Heart left ventricle (tissue), 16 donors: ENCODE data around the gene CHERP. TPM values are rescaled to one million over a fixed set of nuclear protein-coding genes. Genes with fewer than 3 reads are reported as not detected.

ENCODE experiments used
- ATAC-seq, 4 donors: fragments of 200-7000 bp; cut with Tn5 transposase; one replicate each; pipeline ENCODE4 v1.9.1; 2020 to 2022; ENCODE audit warnings: moderate library complexity in 4 of 4, mild to moderate bottlenecking in 3 of 4, moderate number of reproducible peaks in 1 of 4
- DNase-seq, 5 donors: peaks; one replicate each; pipeline ENCODE4 v3.0.0-alpha.2; 2020
- H3K27ac ChIP-seq, 12 donors: fragments of 200-600 bp; sonication (generic) in 4 of 12; one replicate each; pipeline versions ENCODE4 v1.5.0 to v1.8.0; 2016 to 2022; ENCODE audit warnings: mild to moderate bottlenecking in 2 of 12
- H3K27me3 ChIP-seq, 9 donors: fragments of 200-600 bp; sonication (generic) in 2 of 9; one replicate each; pipeline versions ENCODE4 v1.5.1 to v1.8.0; 2016 to 2022; ENCODE audit warnings: mild to moderate bottlenecking in 3 of 9
- H3K36me3 ChIP-seq, 9 donors: fragments of 200-600 bp; sonication (generic) in 2 of 9; one replicate each; pipeline versions ENCODE4 v1.5.0 to v1.8.0; 2018 to 2022; ENCODE audit warnings: mild to moderate bottlenecking in 2 of 9
- H3K4me1 ChIP-seq, 12 donors: fragments of 200-600 bp; sonication (generic) in 4 of 12; one replicate each; pipeline versions ENCODE4 v1.5.0 to v1.8.0; 2016 to 2022; ENCODE audit warnings: mild to moderate bottlenecking in 3 of 12
- H3K4me3 ChIP-seq, 12 donors: fragments of 200-600 bp; sonication (generic) in 4 of 12; one replicate each; pipeline versions ENCODE4 v1.5.0 to v1.8.0; 2017 to 2022; ENCODE audit warnings: mild to moderate bottlenecking in 9 of 12, moderate library complexity in 4 of 12
- H3K9me3 ChIP-seq, 12 donors: fragments of 200-600 bp; sonication (generic) in 4 of 12; one replicate each; pipeline versions ENCODE4 v1.5.0 to v1.8.0; 2016 to 2022; ENCODE audit warnings: mild to moderate bottlenecking in 1 of 12
- POLR2A ChIP-seq, 2 donors: fragments of 450-650 bp; IDR thresholded peaks; one replicate each; pipeline ENCODE4 v1.6.1; 2017; ENCODE audit warnings: antibody characterized with exemption in 2 of 2, mild to moderate bottlenecking in 2 of 2, moderate library complexity in 2 of 2
- WGBS, 4 donors: extraction: QIAGEN DNeasy Blood & Tissue Kit in 2 of 4; methylation state at CpG; one replicate each; pipeline versions ENCODE4 v1.1.5 to v1.1.7; 2013 to 2018; 5-methylcytosine and 5-hydroxymethylcytosine counted together
- intact Hi-C, 10 donors: fragments of 100-400 bp; cut with DNase I; formaldehyde crosslinking; loops; one replicate each; pipeline versions ENCODE4 v1.11.1 to v1.14.2; 2022
- polyA plus RNA-seq, 2 donors: library from polyadenylated mRNA; stranded (reverse); fragments of 200-250 nt; gene quantifications; one replicate each; pipeline ENCODE4 v1.2.3, GENCODE V29; 2013
- total RNA-seq, 9 donors: library from RNA; depleted of rRNA in 2 of 9; stranded (reverse); fragments of >200 nt in 2 of 9; fragmentation: NEBNext Ultra II Directional in 3 of 9; extraction: Animal tissue kit (Norgen Biotek cat#: 25700) in 3 of 9; gene quantifications; one replicate each; pipeline versions ENCODE4 v1.1.0 to v1.2.4, GENCODE V29; 2016 to 2023
- TF ChIP-seq, protein P1 (sequence below), 12 donors: fragments of 200-600 bp; sonication (generic) in 4 of 12; IDR thresholded peaks; one replicate each; pipeline versions ENCODE4 v1.5.0 to v1.8.0; 2018 to 2022; ENCODE audit warnings: antibody characterized with exemption in 12 of 12, mild to moderate bottlenecking in 5 of 12
- donor health status: ischemic (EF 13 %, LVEDD 7.1; RV severe dilation, severe dysfunction).
- donor health status: healthy with polysubstance abuse.
- donor health status: DM: no; HTN: yes; CAD: no.
- donor health status: DM: no; HTN: no; CAD: no.
- donor health status: ischemic (EF 25% LVEDD 6.9; RV normal size, moderate dysfunction).
- donor health status: ischemic (EF 25% LVEDD 5.7; RV mildly dilated, moderate dysfunction).
- donor health status: healthy.
- donor health status: DM: yes; HTN: yes; CAD: no.
- donor health status: ischemic (EF 35%, LVEDD 5.7; RV mildly dilated, moderate dysfunction).
- donor health status: nonischemic (EF 11% LVEDD 7.7; RV severe dilation, severe dysfunction).
- donor health status: DM: yes; HTN: yes; CAD: no.
- donor health status: PGD.
- donor health status: ischemic (EF 29% LVEDD 5.4; RV normal size, mild dysfunction).
- donor health status: nonischemic (EF 23%, LVEDD 6.1; RV moderate dilation, normal function).

Gene CHERP
- total and polyA plus RNA-seq, 11 donors: 5.7 to 24.6 (median 16.1) TPM

DNA sequence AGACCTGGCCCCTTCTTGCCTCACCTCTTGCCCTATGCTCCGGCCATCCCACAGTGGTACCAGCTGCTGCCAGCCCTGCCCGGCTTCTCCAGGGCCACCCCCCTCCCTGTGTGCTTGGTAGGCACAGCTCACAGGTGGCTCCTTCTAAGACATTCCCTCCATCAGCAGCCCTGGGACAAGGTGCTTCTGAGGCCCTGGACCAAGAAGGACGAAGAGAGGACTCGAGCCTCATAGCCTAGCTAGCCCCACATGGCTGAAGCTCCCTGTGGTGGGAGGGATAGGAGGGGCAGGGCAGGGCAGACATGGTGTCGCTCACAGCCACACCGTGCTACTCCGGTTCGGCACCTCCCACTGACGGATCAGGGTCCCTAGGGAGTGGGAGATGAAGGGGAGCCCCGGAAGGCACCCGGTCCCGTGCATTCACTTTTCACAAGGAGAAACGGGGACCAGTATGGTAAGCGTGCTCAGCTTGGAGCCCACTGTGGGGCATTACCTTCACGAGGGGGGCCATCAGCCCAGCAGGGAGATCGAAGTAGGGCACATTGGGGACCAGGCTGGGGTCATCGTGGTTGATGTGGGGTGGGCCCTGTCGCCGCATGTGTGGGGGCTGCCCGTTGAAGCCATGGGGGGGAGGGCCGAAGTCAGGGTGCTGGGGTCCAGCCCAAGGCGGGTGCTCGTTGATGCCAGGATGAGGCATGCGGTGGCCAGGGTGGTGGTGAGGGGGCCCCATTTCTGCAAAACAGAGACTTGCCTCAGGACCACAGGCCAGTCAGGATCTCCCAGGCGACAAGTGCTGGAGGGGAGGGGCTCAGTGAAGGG is 19.5 kb downstream of the CHERP start:
- 92 to 95% (median 93%) methylated on average over 25 of the region's 25 CpGs for WGBS, 4 donors
- Histone ChIP-seq H3K9me3 (no peaks in the 10 kb centered on the region), H3K4me1 (no peaks in the 10 kb centered on the region), H3K36me3 (peaks cover 4 to 100% (median 100%) of the 10 kb centered on the region in 9 donors), H3K27me3 (no peaks in the 10 kb centered on the region), H3K4me3 (no peak overlapping the region), H3K27ac (no peak overlapping the region)
- TF ChIP-seq, protein P1, sequence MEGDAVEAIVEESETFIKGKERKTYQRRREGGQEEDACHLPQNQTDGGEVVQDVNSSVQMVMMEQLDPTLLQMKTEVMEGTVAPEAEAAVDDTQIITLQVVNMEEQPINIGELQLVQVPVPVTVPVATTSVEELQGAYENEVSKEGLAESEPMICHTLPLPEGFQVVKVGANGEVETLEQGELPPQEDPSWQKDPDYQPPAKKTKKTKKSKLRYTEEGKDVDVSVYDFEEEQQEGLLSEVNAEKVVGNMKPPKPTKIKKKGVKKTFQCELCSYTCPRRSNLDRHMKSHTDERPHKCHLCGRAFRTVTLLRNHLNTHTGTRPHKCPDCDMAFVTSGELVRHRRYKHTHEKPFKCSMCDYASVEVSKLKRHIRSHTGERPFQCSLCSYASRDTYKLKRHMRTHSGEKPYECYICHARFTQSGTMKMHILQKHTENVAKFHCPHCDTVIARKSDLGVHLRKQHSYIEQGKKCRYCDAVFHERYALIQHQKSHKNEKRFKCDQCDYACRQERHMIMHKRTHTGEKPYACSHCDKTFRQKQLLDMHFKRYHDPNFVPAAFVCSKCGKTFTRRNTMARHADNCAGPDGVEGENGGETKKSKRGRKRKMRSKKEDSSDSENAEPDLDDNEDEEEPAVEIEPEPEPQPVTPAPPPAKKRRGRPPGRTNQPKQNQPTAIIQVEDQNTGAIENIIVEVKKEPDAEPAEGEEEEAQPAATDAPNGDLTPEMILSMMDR (IDR thresholded peaks at IDR 0.05): no peak
- intact Hi-C loops: no loop called here
- DNase-seq (no peak), ATAC-seq (no peak)

- WGBS, 4 donors: 91 to 95% (median 94%) methylated on average over 10 of the region's 10 CpGs
- no peaks in the 10 kb centered on the region for H3K9me3 ChIP-seq
- no peaks in the 10 kb centered on the region for H3K4me1 ChIP-seq
- no peak for DNase-seq
- intact Hi-C loops: no loop called here
- peaks cover 4 to 100% (median 98%) of the 10 kb centered on the region in 9 donors for H3K36me3 ChIP-seq
- H3K27ac ChIP-seq: no peak overlapping the region
- no peaks in the 10 kb centered on the region for H3K27me3 ChIP-seq
- TF ChIP-seq, protein P1 (IDR thresholded peaks at IDR 0.05): no peak
- no peak for TF ChIP-seq POLR2A (IDR thresholded peaks at IDR 0.05)
- H3K4me3 ChIP-seq: no peak overlapping the region
- ATAC-seq: no peak
These were observed 20.4 kb downstream of the CHERP start for GRCh38 chr19:16521715-16522289.

DNA sequence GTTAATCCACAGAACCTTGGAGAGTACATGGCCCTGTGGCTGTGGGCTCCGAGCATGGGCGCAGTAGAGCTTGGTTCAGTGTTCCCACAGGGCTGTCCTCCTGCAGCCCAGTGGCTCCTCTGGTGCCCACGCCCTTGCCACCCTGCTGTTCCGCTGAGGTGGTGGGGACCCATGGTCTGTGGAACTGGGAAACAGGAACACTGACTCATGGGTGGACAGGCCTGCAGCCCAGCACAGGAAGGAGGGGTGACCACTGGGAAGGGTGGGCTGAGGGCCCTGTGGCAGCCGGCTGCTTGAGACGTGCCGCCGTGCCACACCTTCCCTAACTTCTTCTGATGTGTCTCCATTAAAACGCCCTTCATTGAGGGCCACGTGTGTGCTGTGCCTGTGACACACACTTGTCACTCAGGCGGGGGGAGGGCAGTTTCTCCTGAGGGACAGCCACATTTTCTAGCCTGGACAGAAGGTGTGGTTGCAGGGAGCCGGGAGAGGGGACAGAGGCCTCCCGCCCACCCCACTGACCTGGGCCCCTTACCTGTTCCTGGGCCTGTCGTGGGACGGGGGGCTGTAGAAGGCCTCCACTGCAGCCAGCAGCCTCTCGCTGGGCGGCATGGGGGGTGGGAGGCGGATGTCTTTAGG is 21.1 kb downstream of the CHERP start:
- DNase-seq (no peak), ATAC-seq (no peak)
- peaks cover 4 to 100% (median 94%) of the 10 kb centered on the region in 9 donors for H3K36me3 ChIP-seq
- H3K4me3 ChIP-seq: no peak overlapping the region
- H3K27ac ChIP-seq: no peak overlapping the region
- no peaks in the 10 kb centered on the region for H3K27me3 ChIP-seq
- 90 to 91% (median 91%) methylated on average over 8 to 18 of the region's 18 CpGs for WGBS, 4 donors
- TF ChIP-seq, protein P1 (IDR thresholded peaks at IDR 0.05): no peak
- no peak for TF ChIP-seq POLR2A (IDR thresholded peaks at IDR 0.05)
- H3K4me1 ChIP-seq: no peaks in the 10 kb centered on the region
- intact Hi-C loops: no loop called here
- no peaks in the 10 kb centered on the region for H3K9me3 ChIP-seq
